Liver (tissue), 9 donors: ENCODE measurements around the gene B3GALT2. TPM values are rescaled to one million over a fixed set of nuclear protein-coding genes. Genes with fewer than 3 reads are reported as not detected.

ENCODE experiments used
- DNase-seq: peaks from one replicate; pipeline ENCODE4 v3.0.0-alpha.2; 2017; ENCODE audit warnings: low spot score
- H3K27ac ChIP-seq, 2 donors: one replicate each; pipeline ENCODE4 v1.7.0; 2013; ENCODE audit warnings: inconsistent platforms in 2 of 2, low read length in 2 of 2, control low read depth in 1 of 2, low read depth in 1 of 2, mild to moderate bottlenecking in 1 of 2
- H3K27me3 ChIP-seq, 4 donors: one replicate each; pipeline versions ENCODE4 v1.6.1 to v1.7.0; 2013; ENCODE audit warnings: low read length in 3 of 4, inconsistent platforms in 1 of 4, mild to moderate bottlenecking in 1 of 4, moderate library complexity in 1 of 4; ENCODE audit not compliant: control insufficient read depth in 4 of 4, insufficient read depth in 4 of 4
- H3K36me3 ChIP-seq, 4 donors: one replicate each; pipeline versions ENCODE4 v1.6.1 to v1.7.0; 2013; ENCODE audit warnings: low read length in 3 of 4, mild to moderate bottlenecking in 3 of 4, low read depth in 1 of 4, moderate library complexity in 1 of 4; ENCODE audit not compliant: control insufficient read depth in 4 of 4, insufficient read depth in 3 of 4
- H3K4me1 ChIP-seq, 4 donors: one replicate each; pipeline versions ENCODE4 v1.6.1 to v1.7.0; 2013; ENCODE audit warnings: low read length in 3 of 4, mild to moderate bottlenecking in 3 of 4, moderate library complexity in 1 of 4; ENCODE audit not compliant: control insufficient read depth in 4 of 4, insufficient read depth in 4 of 4
- H3K4me3 ChIP-seq, 3 donors: one replicate each; pipeline versions ENCODE4 v1.6.1 to v1.7.0; 2013; ENCODE audit warnings: low read length in 3 of 3, control low read depth in 1 of 3, low read depth in 1 of 3, mild to moderate bottlenecking in 1 of 3
- H3K9ac ChIP-seq, 2 donors: one replicate each; pipeline ENCODE4 v1.7.0; 2013; ENCODE audit warnings: low read length in 2 of 2, mild to moderate bottlenecking in 2 of 2, moderate library complexity in 2 of 2, control low read depth in 1 of 2, low read depth in 1 of 2
- H3K9me3 ChIP-seq, 4 donors: one replicate each; pipeline versions ENCODE4 v1.6.1 to v1.7.0; 2013; ENCODE audit warnings: low read length in 3 of 4; ENCODE audit not compliant: control insufficient read depth in 4 of 4
- ATF3 ChIP-seq: IDR thresholded peaks from 2 replicates; pipeline ENCODE4 v1.6.1; 2016; ENCODE audit warnings: antibody characterized with exemption
- CTCF ChIP-seq: fragments of 150-350 bp; IDR thresholded peaks from 2 replicates; pipeline ENCODE4 v1.5.1; 2017; ENCODE audit warnings: improper control_type of control experiment, low read depth, low read length; ENCODE audit not compliant: missing input control
- EGR1 ChIP-seq, 2 donors: IDR thresholded peaks; 2 replicates each; pipeline ENCODE4 v1.6.1; 2016 to 2018; ENCODE audit warnings: antibody characterized with exemption in 2 of 2, low read depth in 2 of 2
- FOXA1 ChIP-seq: IDR thresholded peaks from 2 replicates; pipeline ENCODE4 v1.6.1; 2016; ENCODE audit warnings: antibody characterized with exemption
- FOXA2 ChIP-seq: IDR thresholded peaks from 2 replicates; pipeline ENCODE4 v1.6.1; 2016; ENCODE audit warnings: antibody characterized with exemption
- GABPA ChIP-seq, 2 donors: IDR thresholded peaks in 1 of 2; conservative IDR thresholded peaks in 1 of 2; 2 replicates each; pipeline ENCODE4 v1.6.1; 2016; ENCODE audit warnings: antibody characterized with exemption in 2 of 2, mild to moderate bottlenecking in 1 of 2, moderate library complexity in 1 of 2
- HNF4A ChIP-seq, 2 donors: conservative IDR thresholded peaks; 2 replicates each; pipeline ENCODE4 v1.6.1; 2016; ENCODE audit warnings: antibody characterized with exemption in 2 of 2, mild to moderate bottlenecking in 2 of 2
- HNF4G ChIP-seq: IDR thresholded peaks from 2 replicates; pipeline ENCODE4 v1.6.1; 2016; ENCODE audit warnings: antibody characterized with exemption
- JUND ChIP-seq, 2 donors: IDR thresholded peaks; 2 replicates each; pipeline ENCODE4 v1.6.1; 2016; ENCODE audit warnings: antibody characterized with exemption in 2 of 2
- NR2F2 ChIP-seq: IDR thresholded peaks from 2 replicates; pipeline ENCODE4 v1.6.1; 2016; ENCODE audit warnings: antibody characterized with exemption
- SP1 ChIP-seq: IDR thresholded peaks from 2 replicates; pipeline ENCODE4 v1.6.1; 2018; ENCODE audit warnings: antibody characterized with exemption, mild to moderate bottlenecking
- YY1 ChIP-seq: IDR thresholded peaks from 2 replicates; pipeline ENCODE4 v1.6.1; 2016; ENCODE audit warnings: antibody characterized with exemption, mild to moderate bottlenecking
- ZBTB33 ChIP-seq: IDR thresholded peaks from 2 replicates; pipeline ENCODE4 v1.6.1; 2016; ENCODE audit warnings: antibody characterized with exemption
- WGBS: extraction: QIAGEN DNeasy Blood & Tissue Kit; methylation state at CpG from one replicate; pipeline ENCODE4 v1.1.7; 2013; 5-methylcytosine and 5-hydroxymethylcytosine counted together
- polyA plus RNA-seq, 2 donors: library from polyadenylated mRNA; stranded (reverse) in 1 of 2; unstranded in 1 of 2; fragments of 200-250 nt in 1 of 2; fragments of >200 nt in 1 of 2; fragmentation: Nextera tagmentation in 1 of 2; extraction: Ambion mirVana in 1 of 2; gene quantifications; one replicate each; pipeline versions ENCODE4 v1.2.1 to v1.2.3, GENCODE V29; 2013 to 2015
- total RNA-seq, 2 donors: library from RNA; depleted of rRNA; stranded (reverse); fragments of >200 nt; gene quantifications; one replicate each; pipeline ENCODE4 v1.2.3, GENCODE V29; 2014
- TF ChIP-seq, protein P1 (sequence below): IDR thresholded peaks from 2 replicates; pipeline ENCODE4 v1.6.1; 2016; ENCODE audit warnings: antibody characterized with exemption, mild to moderate bottlenecking
- TF ChIP-seq, protein P2 (sequence below): IDR thresholded peaks from 2 replicates; pipeline ENCODE4 v1.6.1; 2016; ENCODE audit warnings: antibody characterized with exemption
- donor health status: healthy.
- donor health status: healthy.
- donor health status: healthy.
- donor health status: healthy.
- donor health status: healthy.

Gene B3GALT2
- total RNA-seq (1 to 10 TPM in 1 of 2 donors, under 1 TPM in 1; 0.25 to 1.9 TPM), polyA plus RNA-seq (under 1 TPM; 0.10 to 0.46 TPM)

GRCh38 chr1:193185901-193186731 is at the start of gene B3GALT2:
TSS of gene B3GALT2 (minus strand) at chr1:193186613. CDS start at chr1:193181562, 5,051 bp downstream.
- Histone ChIP-seq H3K9ac (peak within 1 kb of the TSS in 1 of 2 donors; percentile 27), H3K4me3 (peak within 1 kb of the TSS in 2 of 3 donors; percentile 3 to 32), H3K27me3 (no peaks in the 10 kb centered on the region), H3K9me3 (no peaks in the 10 kb centered on the region), H3K4me1 (peaks cover 0 to 30% (median 12%) of the 10 kb centered on the region in 4 donors), H3K27ac (peak within 1 kb of the TSS in 1 of 2 donors; percentile 33), H3K36me3 (no peaks in the 10 kb centered on the region)
- WGBS = 49% methylated on average over 13 of the region's 13 CpGs
- TF ChIP-seq HNF4A (conservative IDR thresholded peaks at IDR 0.05) (no peak), CTCF (no peak), FOXA1 (no peak), EGR1 (IDR thresholded peaks at IDR 0.05; ENCODE audit: low read depth in 2 of 2) (no peak), ATF3 (no peak), FOXA2 (no peak), HNF4G (no peak), NR2F2 (no peak), GABPA (IDR thresholded peaks at IDR 0.05 in 1 of 2, conservative IDR thresholded peaks at IDR 0.05 in 1 of 2) (no peak), SP1 (no peak), YY1 (no peak), ZBTB33 (no peak), JUND (IDR thresholded peaks at IDR 0.05) (no peak)
- TF ChIP-seq, protein P1, sequence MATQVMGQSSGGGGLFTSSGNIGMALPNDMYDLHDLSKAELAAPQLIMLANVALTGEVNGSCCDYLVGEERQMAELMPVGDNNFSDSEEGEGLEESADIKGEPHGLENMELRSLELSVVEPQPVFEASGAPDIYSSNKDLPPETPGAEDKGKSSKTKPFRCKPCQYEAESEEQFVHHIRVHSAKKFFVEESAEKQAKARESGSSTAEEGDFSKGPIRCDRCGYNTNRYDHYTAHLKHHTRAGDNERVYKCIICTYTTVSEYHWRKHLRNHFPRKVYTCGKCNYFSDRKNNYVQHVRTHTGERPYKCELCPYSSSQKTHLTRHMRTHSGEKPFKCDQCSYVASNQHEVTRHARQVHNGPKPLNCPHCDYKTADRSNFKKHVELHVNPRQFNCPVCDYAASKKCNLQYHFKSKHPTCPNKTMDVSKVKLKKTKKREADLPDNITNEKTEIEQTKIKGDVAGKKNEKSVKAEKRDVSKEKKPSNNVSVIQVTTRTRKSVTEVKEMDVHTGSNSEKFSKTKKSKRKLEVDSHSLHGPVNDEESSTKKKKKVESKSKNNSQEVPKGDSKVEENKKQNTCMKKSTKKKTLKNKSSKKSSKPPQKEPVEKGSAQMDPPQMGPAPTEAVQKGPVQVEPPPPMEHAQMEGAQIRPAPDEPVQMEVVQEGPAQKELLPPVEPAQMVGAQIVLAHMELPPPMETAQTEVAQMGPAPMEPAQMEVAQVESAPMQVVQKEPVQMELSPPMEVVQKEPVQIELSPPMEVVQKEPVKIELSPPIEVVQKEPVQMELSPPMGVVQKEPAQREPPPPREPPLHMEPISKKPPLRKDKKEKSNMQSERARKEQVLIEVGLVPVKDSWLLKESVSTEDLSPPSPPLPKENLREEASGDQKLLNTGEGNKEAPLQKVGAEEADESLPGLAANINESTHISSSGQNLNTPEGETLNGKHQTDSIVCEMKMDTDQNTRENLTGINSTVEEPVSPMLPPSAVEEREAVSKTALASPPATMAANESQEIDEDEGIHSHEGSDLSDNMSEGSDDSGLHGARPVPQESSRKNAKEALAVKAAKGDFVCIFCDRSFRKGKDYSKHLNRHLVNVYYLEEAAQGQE = no peak
- TF ChIP-seq, protein P2, sequence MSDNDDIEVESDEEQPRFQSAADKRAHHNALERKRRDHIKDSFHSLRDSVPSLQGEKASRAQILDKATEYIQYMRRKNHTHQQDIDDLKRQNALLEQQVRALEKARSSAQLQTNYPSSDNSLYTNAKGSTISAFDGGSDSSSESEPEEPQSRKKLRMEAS = no peak
- DNase-seq = no peak
